NK-92 treated with Interleukin-12 subunit alpha and Interleukin-12 subunit beta, amount 100 ng/mL, for 24 hours (cell line): Measurements from ENCODE around the gene DELE1.
"Not testable (repeated sequence)": the region's sequence is repeated elsewhere in the genome, so short reads cannot be mapped to it uniquely, and the experiment has no call there.

ENCODE experiments used
- DNase-seq: peaks from one replicate; lab custom pipeline; 2025; lab: John Stamatoyannopoulos, UW

Gene DELE1

DNA sequence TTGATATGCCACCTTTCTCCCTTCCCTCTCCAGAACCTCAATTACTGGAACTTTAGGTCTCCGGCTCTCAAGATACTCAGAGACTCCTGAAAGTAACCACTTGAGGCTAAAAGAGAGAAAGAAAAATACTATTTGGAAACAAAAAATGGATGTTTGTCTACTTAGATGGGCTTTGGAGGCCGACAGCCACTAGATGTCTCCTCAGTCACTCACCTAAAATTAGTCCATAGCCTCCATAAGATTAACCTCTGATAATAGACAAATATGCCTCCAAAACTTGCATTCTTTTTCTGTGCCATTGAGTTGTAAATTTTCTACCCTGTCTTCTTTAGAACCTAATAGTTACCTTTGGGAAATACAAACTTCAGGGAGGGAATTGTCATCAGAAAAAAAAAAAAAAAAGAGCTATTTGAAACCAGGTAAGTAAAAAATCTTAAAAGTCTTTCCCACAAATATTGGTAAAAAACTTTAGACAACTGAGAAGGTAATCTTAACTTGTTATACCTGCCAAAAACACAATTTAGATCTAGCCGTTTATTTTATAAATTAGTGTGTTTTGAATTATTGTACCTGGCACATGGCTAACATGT is 34.3 kb upstream of the DELE1 start:
- DNase-seq, result no peak

DNA sequence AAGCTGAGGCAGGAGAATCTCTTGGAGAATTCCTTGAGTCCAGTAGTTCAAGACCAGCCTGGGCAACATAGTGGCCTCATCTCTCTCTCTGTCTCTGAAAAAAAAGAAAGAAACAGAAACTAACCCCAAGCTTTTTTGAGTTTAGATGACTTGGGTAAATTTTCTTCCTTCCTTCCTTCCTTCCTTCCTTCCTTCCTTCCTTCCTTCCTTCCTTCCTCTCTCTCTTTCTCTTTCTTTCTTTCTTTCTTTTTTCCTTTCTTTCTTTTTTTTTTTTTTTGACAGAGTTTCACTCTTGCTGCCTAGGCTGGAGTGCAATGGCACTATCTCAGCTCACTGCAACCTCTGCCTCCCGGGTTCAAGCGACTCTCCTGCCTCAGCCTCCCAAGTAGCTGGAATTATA is 33.2 kb upstream of the DELE1 start:
- DNase-seq, result not testable (repeated sequence)

DNA sequence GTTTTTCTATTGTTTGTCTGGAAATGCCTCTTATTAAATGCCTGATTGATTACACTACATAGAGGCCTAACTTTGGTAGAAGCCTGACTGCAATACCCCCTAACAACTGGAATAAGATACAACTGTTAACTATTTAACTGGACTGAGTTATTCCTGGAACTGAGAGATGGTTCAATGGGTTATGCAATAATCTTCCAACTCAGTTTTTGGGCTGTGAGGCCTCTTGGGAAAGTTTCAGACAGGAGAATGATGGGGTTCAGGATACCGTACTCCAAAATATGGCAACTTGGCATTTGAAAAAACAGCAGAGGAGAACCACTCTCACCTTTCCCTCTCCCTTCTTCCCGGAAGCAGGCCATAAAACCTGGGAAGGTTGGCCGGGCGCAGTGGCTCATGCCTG is 26.2 kb upstream of the DELE1 start:
- DNase-seq, result no peak

DNA sequence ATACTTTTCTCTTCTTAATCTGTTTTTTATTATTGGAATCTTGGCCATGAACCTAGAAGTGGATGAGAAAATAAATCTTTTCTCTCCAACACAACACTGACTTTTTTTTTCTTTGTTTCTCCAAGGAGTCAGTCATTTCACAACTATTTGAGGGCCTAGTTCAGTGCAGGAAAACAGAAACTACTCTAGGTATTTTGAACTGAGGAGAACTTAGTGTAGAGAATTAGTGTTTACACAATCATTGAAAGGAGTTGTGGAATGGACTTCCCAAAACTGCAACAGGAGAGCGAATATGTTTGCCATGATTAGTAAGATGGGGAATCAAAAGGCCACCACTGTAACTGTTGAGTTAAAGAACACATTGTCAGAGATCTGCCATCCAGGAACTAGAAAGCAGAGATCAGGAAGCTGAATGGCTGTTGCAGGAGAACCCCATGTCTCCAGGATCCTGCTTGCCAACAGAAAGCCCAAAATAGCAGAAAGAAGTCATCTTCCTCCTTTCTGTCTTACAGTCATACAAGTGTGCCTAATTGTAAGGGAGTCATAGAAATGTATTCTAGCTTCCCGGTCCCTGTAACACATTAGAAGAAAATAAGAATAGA is 25.1 kb upstream of the DELE1 start:
- no peak for DNase-seq

DNA sequence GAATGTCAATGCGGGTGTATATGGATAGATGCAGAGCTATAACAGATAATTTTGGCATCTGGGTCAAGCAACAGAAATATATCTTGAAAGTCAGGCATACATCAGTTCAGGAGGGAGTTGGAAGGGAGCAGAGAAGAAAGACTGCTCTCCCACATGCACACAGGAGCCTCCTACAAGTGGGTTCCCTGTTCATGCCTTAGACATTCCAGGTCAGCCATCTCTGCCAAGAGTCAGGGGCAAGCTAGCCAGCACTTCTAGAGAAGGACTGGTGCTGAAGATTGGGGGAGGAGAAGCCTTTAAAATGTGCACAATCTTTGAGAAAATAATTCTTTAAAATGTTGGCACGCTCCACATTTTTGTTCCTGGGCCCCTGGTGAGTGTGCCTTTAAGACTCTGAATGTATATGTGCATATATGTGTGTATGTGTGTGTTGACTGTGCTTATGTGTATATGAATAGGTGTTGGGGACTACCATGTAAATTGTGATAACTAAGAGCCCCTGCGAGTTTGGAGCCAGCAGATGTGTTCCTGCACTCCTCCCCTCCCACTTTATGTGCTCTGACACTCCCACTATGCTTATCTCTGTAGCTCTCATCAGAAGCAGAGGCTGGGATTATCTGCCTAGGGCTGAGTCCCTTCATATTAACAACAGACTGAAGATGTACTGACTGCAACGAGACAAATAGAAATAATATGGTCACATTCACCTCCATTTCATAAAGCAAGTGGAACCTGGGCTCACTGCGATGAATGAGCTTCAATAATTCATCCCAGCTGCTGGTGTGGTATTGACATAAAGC is 21.5 kb upstream of the DELE1 start:
- DNase-seq, result no peak

DNA sequence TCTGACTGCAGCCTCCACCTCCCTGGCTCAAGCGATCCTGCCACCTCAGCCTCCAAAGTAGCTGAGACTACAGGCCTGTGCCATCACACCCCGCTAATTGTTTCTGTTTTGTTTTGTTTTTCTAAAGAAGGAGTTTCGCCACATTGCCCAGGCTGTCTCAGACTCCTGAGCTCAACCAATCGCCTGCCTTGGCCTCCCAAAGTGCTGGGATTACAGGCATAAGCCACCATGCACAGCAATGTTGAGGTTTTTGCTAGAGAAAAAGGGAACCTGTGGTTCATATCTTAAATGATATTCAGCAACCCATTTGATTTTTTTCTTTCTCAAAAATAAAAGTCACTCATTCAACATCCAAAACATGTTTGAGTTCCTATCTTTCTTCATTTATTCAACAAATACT is 20.4 kb upstream of the DELE1 start:
- no peak for DNase-seq

DNA sequence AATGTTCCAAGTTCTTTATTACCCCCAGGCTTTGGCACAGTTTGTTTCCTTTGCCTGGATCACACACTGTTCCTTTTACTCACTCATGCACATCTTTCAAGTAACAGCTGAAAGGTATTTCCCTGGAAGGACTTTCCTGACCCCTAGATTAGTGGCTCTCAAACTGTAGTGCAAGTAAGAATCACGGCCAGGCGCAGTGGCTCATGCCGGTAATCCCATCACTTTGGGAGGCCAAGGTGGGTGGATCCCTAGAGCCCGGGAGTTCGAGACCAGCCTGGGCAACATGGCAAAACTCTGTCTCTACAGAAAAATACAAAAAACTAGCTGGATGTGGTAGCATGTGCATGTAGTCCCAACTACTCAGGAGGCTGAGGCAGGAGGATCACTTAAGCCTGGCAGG is 19.1 kb upstream of the DELE1 start:
- no peak for DNase-seq

DNA sequence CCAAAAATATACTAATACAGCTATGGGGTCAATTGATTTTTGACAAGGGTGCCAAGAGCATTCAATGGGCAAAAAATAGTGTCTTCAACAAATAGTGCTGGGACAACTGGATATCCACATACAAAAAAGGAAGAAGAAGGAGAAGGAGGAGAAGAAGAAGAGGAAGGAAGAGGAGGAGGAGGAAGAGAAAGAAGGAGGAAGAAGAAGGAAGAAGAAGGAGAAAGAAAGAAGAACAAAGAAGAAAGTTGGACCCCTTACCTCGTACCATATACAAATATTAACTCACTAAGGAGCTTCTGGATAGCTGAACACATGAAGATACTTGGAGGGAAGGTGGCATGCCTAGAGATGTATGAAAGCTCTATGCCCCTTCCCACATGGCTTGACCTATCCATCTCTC is 17.2 kb upstream of the DELE1 start:
- DNase-seq, result no peak

DNA sequence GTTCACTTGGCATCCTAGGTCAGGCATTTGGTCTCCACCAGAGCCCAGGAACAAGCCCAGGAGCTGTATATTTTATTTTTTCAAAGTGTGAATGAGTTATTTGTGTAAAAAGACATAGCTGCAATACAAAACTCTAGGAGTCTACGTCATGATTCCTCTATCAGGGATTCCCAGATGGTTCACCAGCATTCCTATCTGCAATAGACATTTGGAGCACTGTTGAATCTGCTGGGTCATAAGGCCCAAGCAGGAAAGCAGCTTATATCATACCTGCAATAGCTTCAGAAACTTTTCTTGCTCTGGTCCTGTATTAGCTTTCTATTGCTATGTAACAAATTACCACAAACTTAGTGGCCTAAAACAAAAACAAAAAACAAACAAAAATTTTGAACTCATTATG is 16.7 kb upstream of the DELE1 start:
- DNase-seq, result no peak

DNA sequence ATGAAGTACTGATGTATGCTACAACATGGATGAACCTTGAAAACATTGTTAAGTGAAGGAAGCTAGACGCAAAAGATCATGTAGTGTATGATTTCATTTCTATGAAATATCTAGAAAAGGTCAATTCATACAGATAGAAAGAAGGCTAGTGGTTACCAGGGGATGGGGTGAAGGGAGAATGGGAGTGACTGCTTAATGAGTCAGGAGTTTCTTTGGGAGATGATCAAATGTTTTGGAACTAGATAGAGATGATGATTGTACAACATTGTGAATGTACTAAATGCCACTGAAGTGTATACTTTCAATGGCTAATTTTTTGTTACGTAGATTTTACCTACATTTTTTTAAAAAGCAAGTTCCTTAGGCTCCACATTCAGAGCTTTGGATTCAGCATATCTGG is 14.9 kb upstream of the DELE1 start:
- no peak for DNase-seq

DNA sequence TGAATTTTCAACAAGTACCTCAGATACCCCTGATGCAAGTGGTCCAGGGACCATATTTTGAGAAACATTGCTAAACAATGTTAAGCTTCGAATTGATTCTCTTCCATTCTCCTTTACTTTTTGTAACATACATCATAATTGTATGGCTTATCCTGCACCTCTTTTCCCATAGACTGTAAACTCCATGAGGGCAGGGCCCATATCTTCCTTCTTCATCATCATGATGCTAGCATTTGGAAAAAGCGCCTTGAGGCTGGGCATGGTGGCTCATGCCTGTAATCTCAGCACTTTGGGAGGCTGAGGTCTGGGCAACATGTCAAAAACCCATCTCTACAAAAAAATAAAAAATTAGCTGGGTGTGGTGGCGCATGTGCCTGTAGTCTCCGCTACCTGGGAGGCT is 14.5 kb upstream of the DELE1 start:
- no peak for DNase-seq

DNA sequence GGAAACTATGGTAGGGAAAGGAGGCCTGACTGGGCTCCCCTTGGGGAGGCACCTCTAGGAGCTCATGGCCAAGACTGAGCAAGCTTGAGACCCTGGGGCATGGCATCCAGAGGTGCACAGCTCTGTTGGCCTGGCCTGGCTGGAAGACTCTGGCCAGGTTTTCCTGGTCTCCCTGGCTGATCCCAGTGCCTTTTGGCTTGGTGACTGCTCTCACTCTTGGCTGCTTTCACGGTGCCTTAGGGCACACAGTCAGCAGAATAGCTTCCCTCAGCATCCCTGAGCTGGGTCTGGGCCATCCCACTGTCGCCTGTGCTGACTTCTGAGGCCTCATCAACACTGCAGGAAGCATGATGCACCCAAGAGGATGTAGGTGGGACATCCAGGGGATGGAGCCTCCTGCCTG is 13.4 kb upstream of the DELE1 start:
- DNase-seq, result no peak

DNA sequence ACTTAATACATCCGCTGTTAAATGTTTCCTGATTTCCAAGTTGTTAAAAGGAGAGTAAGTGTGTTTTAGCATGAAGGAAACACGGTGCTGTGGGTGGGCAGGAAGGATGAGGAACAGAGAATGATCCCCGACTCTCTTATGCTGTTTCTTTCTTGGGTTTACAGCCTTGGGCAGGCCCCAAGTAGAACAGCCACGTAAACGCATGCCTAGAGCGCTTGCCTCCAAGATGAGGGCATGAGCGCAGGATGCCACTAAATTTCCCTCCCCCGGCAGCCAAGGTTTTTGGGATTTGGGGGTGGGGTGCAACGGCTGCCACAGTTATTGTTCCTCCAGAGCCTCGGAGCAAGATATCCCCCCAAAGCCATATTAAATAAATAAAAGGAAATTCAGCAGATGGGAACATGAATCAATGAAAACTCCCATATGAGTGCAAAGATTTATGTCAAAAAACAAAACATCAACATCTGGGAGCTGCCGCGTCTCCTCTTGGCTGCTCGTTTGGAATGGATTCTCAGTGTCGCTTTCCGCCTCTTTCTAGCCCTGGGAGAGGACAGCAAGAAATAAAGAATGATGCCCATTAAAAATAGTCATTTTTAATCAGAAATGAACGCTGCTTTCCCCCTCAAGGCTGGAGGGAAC is 10.0 kb upstream of the DELE1 start:
- no peak for DNase-seq

DNA sequence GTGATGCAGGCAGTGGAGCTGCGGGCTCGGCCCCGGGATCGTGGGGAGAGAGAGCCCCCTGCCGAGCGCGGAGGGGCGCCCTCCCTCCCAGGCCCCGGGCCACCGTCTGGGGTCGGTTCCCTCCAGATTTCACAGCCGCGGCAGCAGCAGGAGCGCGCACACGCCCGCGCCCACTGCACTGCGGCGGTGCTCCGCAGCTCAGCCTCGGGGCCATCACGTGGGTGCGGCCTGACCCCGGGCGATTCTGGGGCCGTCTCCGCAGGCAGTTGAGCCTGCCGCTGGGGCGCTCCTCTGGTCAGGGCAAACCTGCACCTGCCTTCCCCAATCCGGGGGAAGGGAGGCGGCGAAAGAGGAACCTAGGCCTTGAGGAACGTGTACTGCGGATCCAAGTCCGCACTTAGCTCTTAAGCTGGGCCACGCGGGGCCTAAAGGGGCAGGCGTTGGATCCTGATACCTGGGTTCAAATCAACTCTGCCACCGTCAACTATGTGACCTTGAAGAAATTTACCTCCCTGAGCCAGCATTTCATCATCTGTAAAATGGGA is 9.4 kb upstream of the DELE1 start:
- DNase-seq, result no peak

DNA sequence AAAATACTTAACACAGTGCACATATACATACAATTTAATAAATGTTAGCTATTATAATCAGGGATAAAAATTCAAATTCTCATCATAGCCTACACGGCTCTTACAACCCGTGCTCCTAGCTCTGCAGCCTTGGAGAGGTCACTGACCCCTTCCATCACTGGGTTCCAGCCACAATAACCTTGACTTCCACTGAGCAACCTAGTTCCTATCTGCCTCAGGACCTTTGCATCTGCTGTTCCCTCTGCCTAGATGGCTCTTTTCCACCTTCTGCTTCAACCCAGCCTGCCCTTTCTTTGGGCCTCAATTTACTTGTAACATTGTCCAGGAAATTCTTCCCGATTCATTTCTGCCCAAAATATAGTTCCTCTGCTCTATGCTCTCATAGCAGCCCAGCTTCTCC is 8.9 kb upstream of the DELE1 start:
- no peak for DNase-seq

DNA sequence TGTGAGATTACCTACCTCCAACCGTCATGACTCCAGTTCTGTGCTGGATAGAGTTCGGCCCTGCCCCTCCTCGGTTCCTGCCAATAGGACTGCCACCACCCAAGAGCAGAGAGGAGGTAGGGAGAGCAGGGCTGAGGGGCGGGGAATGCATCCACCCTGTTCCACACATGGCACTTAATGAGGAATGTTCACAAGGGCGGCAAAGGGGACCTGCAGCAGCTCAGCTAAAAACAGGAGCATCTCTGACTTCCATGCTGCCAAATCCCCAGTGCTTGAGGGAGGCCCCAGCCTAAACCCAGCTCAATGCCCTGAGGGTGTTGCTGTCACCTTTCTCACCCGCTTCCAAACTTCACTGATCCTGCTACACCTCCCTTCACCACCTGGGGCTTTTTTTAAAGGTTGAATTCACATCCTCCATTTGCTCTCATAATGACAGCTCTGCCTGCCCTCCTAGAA is 7.8 kb upstream of the DELE1 start:
- DNase-seq, result no peak

DNA sequence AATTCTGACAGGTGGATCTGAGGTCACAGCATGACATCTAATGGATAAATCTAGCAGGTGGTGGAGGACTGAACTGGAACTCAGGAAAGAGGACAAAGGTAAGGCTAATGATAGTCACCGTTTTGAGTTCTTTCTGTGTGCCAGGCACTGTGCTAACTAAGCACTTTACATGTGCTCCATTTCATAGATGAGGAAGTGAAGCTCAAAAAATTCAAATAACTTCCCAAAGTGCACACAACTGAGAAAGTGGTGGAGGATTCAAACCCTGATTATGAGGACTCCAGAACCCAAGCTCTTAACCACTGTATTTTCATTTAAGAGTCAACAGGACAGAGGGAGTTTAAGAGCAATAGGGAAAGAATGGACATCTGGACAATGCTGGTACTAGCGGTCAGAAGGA is 7.1 kb upstream of the DELE1 start:
- no peak for DNase-seq

DNA sequence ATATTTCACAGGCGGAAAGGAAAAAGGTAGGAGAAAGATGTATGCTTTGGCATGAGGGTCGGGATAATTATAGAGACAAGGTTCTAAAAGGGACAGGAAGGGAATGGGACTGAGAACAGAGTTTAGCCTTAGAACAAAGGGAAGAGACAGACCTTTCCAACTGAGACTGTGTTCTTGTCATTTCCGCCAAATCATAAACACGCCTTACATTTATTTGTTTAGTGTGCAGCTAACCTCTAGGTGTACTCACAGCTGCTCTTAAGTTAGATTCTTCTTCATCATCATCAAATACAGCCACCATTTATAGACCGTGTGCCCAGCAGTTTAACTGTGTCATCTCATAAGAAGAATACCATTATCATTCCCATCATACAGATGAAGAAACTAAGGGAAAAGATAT is 5.9 kb upstream of the DELE1 start:
- no peak for DNase-seq

DNA sequence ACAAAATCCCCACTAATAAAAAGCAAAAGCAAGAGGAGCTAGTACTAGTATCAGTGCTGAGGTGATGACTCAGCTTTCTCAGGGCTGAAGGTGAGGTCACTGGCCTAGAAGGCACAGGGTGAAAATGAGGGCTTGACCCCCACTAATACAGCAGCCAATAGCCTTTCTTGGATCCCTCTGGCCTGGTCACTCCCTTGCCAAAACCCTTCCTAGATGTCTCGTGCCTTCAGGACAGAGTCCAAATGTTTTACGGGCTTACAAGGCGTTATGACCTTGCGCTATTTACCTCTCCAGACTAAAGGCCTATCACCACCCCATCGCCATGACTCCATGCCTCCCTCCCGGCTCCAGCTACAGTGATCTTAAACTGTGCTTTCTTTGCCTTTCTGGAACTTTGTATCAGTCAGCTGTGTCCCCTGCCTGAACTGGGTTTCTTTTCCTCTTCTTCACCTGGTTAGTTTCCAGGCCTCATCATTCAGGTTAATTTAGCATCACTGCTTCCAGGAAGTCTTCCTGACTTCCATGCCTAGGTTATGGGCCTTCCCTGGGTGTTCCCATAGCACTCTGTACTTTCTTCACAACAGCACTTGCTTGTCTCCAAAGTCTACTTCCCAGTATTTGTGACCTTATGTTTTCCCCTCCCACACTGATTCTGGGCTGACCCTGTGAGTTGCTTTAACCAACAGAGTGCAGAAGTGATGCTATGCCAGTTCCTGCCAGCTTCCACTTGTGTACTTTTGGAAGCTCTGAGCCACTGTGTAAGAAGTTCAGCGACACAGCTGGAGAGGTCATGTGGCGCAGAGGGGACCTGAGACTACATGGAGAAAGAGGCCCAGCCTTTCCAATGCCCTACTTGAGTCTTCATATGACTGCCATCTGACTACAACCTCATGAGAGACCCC is 4.2 kb upstream of the DELE1 start:
- no peak for DNase-seq

DNA sequence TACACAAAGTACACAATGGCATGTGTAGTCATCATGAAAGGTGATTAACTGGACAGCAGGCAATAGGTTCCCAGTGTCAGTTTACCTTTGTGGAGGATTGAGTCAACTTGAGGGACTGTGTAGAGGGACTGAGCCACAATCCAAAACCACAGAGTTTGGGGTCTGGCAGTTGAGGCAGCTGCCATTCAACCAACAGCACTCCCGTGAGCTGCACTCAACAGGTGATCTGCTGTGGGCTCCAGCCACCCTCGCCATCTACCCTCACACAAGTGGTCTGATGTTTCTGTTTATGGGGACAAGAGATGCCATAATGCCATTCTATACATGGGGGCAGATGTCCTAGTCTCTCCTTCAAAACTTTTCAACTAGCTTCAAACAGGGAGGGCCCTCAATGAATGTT is 2.9 kb upstream of the DELE1 start:
- DNase-seq, result no peak

DNA sequence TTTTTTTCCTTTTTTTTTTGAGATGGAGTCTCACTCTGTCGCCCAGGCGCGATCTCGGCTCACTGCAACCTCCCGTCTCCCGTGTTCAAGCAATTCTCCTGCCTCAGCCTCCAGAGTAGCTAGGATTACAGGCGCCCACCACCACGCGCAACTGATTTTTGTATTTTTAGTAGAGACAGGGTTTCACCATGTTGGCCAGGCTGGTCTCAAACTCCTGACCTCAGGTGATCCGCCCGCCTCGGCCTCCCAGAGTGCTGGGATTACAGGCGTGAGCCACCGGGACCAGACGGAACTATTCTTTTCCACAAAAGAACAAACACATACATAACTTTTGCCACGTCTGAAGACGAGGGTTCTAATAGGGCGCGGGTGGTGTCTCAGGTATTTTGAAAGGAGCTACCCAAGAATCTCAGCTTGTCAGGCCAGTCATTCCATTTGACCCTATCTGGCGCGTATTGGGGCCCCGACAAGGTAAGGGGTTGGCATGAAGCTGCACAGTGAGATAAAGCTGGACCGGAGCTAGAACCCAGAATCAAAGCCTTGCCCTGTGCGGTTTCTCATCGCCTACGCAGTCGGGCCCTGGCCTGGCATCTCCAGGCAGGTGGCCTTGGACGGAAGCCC is 734 bp upstream of the DELE1 start:
- DNase-seq, result not testable (repeated sequence)
